ENCODE data around the gene SF3A1.

Gene SF3A1

GRCh38 chr22:30294830-30295229 is 61.9 kb downstream of the SF3A1 start:
- H3K4me3 ChIP-seq (replicated peaks; ENCODE audit: insufficient read depth, low read length) = no peak overlapping the region
- no peaks in the 10 kb centered on the region for H3K27me3 ChIP-seq (ENCODE audit: insufficient read depth, poor library complexity, severe bottlenecking)
- TF ChIP-seq REST (IDR thresholded peaks at IDR 0.05; ENCODE audit: insufficient replicate concordance, low read depth) (no peak), GABPA (IDR thresholded peaks at IDR 0.05; ENCODE audit: low read depth) (no peak), SPI1 (IDR thresholded peaks at IDR 0.05; ENCODE audit: borderline replicate concordance, low read depth) (no peak), POLR2AphosphoS5 (IDR thresholded peaks at IDR 0.05; ENCODE audit: low read depth) (no peak)
- TF ChIP-seq, protein P1, sequence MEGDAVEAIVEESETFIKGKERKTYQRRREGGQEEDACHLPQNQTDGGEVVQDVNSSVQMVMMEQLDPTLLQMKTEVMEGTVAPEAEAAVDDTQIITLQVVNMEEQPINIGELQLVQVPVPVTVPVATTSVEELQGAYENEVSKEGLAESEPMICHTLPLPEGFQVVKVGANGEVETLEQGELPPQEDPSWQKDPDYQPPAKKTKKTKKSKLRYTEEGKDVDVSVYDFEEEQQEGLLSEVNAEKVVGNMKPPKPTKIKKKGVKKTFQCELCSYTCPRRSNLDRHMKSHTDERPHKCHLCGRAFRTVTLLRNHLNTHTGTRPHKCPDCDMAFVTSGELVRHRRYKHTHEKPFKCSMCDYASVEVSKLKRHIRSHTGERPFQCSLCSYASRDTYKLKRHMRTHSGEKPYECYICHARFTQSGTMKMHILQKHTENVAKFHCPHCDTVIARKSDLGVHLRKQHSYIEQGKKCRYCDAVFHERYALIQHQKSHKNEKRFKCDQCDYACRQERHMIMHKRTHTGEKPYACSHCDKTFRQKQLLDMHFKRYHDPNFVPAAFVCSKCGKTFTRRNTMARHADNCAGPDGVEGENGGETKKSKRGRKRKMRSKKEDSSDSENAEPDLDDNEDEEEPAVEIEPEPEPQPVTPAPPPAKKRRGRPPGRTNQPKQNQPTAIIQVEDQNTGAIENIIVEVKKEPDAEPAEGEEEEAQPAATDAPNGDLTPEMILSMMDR (IDR thresholded peaks at IDR 0.05; ENCODE audit: insufficient read depth, low read length) = no peak
- DNase-seq (ENCODE audit: low read depth in 1 of 2, low spot score in 1 of 2) = no peak
- H3K27ac ChIP-seq (replicated peaks) = no peak overlapping the region

DNA sequence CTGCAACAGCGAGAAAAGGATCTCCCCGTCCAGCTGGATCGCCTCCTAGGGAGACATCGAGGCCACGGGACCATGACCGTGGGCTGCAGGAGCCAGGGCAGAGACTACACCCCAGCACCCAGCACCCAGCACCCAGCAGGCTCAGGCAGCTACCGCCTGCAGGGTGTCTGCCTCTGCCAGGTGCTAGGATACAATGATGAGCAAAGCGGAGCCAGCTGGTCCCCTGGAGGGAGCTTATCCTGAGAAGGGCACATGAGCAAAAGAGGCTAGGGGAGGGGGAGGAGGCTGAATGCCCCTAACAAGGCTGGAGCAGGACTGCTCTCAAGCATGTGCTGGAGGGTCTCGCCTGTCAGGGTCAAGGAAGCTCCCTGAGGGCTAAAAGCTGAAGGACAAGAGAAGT is 62.6 kb downstream of the SF3A1 start:
- no peaks in the 10 kb centered on the region for H3K27me3 ChIP-seq (ENCODE audit: insufficient read depth, poor library complexity, severe bottlenecking)
- no peak for DNase-seq (ENCODE audit: low read depth in 1 of 2, low spot score in 1 of 2)
- H3K4me3 ChIP-seq (replicated peaks; ENCODE audit: insufficient read depth, low read length) = no peak overlapping the region
- TF ChIP-seq POLR2AphosphoS5 (IDR thresholded peaks at IDR 0.05; ENCODE audit: low read depth) = no peak
- TF ChIP-seq, protein P1 (IDR thresholded peaks at IDR 0.05; ENCODE audit: insufficient read depth, low read length) = no peak
- H3K27ac ChIP-seq (replicated peaks) = no peak overlapping the region

GRCh38 chr22:30293026-30293425 is 63.7 kb downstream of the SF3A1 start:
- no peak for TF ChIP-seq POLR2AphosphoS5 (IDR thresholded peaks at IDR 0.05; ENCODE audit: low read depth)
- no peak for TF ChIP-seq GABPA (IDR thresholded peaks at IDR 0.05; ENCODE audit: low read depth)
- Histone ChIP-seq H3K27me3 (ENCODE audit: insufficient read depth, poor library complexity, severe bottlenecking) (no peaks in the 10 kb centered on the region), H3K27ac (replicated peaks) (no peak overlapping the region), H3K4me3 (replicated peaks; ENCODE audit: insufficient read depth, low read length) (no peak overlapping the region)
- DNase-seq (ENCODE audit: low read depth in 1 of 2, low spot score in 1 of 2) = no peak

DNA sequence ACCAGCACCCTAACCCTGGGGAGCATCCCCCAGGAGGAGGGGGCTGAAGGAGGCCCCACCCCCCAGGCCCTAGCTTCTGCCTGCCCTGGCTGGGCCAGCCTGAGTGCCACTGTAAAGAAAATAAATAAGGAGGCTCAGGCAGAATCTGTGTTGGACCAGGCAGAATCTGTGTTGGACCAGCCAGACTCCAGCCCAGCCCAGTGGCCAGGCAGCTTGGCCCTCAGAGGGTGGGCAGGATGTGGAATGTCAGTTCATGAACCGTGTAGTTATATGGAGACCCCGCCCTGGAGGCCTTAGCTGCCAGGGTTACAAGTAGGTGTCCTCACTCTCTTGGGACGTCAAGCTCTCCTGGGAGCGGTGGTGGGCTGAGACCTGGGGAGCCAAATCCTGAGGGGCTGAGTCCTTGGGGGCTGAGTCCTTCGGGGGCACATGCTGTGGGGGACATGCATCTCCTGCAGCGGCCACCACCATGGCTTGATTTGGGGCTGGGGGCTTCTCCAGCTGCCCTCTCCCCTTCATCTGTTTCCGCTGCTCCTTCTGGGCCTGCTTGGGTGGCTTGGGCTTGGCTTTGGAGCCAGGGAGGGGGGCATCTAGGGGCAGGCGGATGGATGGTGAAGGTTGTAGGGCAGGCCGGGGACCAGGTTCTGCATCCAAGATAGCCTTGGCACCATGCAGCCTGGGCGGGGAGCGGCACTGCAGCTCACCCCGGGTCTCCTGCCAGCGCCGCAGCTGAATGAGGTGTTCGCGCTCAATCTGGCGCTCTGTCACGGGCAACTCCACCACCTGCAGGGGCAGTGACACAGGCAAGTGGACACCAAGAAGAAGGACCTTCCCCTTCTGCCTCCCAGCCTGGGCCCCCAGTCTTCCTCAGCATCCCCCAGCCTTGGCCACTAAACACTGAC is 64.4 kb downstream of the SF3A1 start:
- no peak overlapping the region for H3K27ac ChIP-seq (replicated peaks)

More for the DNA sequence above, 64.4 kb downstream of the SF3A1 start:
- Histone ChIP-seq H3K27me3 (ENCODE audit: insufficient read depth, poor library complexity, severe bottlenecking) (no peaks in the 10 kb centered on the region), H3K4me3 (replicated peaks; ENCODE audit: insufficient read depth, low read length) (no peak overlapping the region)
- DNase-seq (ENCODE audit: low read depth in 1 of 2, low spot score in 1 of 2) = no peak
- TF ChIP-seq, protein P1 (IDR thresholded peaks at IDR 0.05; ENCODE audit: insufficient read depth, low read length) = no peak
- TF ChIP-seq POLR2AphosphoS5 (IDR thresholded peaks at IDR 0.05; ENCODE audit: low read depth) = no peak
- no peak for TF ChIP-seq SPI1 (IDR thresholded peaks at IDR 0.05; ENCODE audit: borderline replicate concordance, low read depth)
- no peak for TF ChIP-seq GABPA (IDR thresholded peaks at IDR 0.05; ENCODE audit: low read depth)
- TF ChIP-seq REST (IDR thresholded peaks at IDR 0.05; ENCODE audit: insufficient replicate concordance, low read depth) = no peak

Measured in HL-60 (cell line).